GM12878 (cell line): Measurements from ENCODE around the gene RFT1. TPM values are rescaled to one million over a fixed set of nuclear protein-coding genes. Genes with fewer than 3 reads are reported as not detected.

ENCODE experiments used
- ATAC-seq: fragments of 200-7000 bp; cut with Tn5 transposase; 3 replicates; pipeline ENCODE4 v1.9.1; 2020; ENCODE audit warnings: mild to moderate bottlenecking, moderate library complexity
- BruUV-seq: library from RNA; stranded (reverse); fragments of 400-500 nt; replicated peaks from 2 replicates; lab custom pipeline; 2021; lab: Mats Ljungman, UMichigan
- CTCF ChIA-PET: fragments of 300-600 bp; sonication (Branson Sonifier 250); formaldehyde crosslinking; extraction: SDS; loops from one replicate; lab custom pipeline; 2021; ENCODE audit warnings: inconsistent platforms; lab: Yijun Ruan, JAX
- POLR2A ChIA-PET: fragments of 350-600 bp; formaldehyde crosslinking; extraction: SDS; loops from one replicate; lab custom pipeline; 2021; ENCODE audit warnings: inconsistent platforms; lab: Charles Lee
- RAD21 ChIA-PET: fragments of 300-600 bp; sonication (Branson Sonifier 250); formaldehyde crosslinking; loops from one replicate; lab custom pipeline; 2023; ENCODE audit warnings: antibody characterized with exemption; ENCODE audit not compliant: unreplicated experiment; lab: Charles Lee
- SMC1A ChIA-PET: fragments of 300-600 bp; sonication (Branson Sonifier 250); formaldehyde crosslinking; loops from one replicate; lab custom pipeline; 2023; ENCODE audit not compliant: unreplicated experiment, uncharacterized antibody; lab: Charles Lee
- DNase-seq: peaks from one replicate; pipeline ENCODE4 v3.0.0-alpha.2; 2011; ENCODE audit warnings: low read depth, low spot score
- FAIRE-seq: peaks from 3 replicates; lab custom pipeline; 2011; peaks lifted over from hg19 to GRCh38; lab: Jason Lieb, UNC
- H2AFZ ChIP-seq: 2 replicates; pipeline ENCODE4 v1.6.0; 2011; ENCODE audit warnings: low read depth, low read length, control low read depth; ENCODE audit not compliant: control insufficient read depth
- H3K27ac ChIP-seq: 2 replicates; pipeline ENCODE4 v1.5.1; 2011; ENCODE audit warnings: control low read depth; ENCODE audit not compliant: control insufficient read depth, insufficient read depth
- H3K27me3 ChIP-seq, 2 experiments: replicated peaks in 1 of 2; 2 replicates each; pipeline versions ENCODE4 v1.6.0 to v1.6.1; 2011; ENCODE audit warnings: low read length in 1 of 2; ENCODE audit not compliant: control insufficient read depth in 2 of 2, insufficient read depth in 2 of 2
- H3K36me3 ChIP-seq, 2 experiments: 2 replicates each; pipeline ENCODE4 v1.5.1; 2011; ENCODE audit warnings: low read length in 1 of 2; ENCODE audit not compliant: control insufficient read depth in 2 of 2, insufficient read depth in 2 of 2
- H3K4me1 ChIP-seq: 2 replicates; pipeline ENCODE4 v1.6.1; 2011; ENCODE audit warnings: mild to moderate bottlenecking, low read length, moderate library complexity, mixed read lengths; ENCODE audit not compliant: control insufficient read depth, insufficient read depth
- H3K4me2 ChIP-seq: 2 replicates; pipeline ENCODE4 v1.6.0; 2011; ENCODE audit warnings: control low read depth; ENCODE audit not compliant: control insufficient read depth, insufficient read depth
- H3K4me3 ChIP-seq: fragments of 200-600 bp; sonication (generic); 2 replicates; pipeline ENCODE4 v1.5.1; 2016
- H3K79me2 ChIP-seq: 2 replicates; pipeline ENCODE4 v1.6.0; 2011; ENCODE audit warnings: low read length; ENCODE audit not compliant: control insufficient read depth, insufficient read depth
- H3K9ac ChIP-seq: 2 replicates; pipeline ENCODE4 v1.8.0; 2011; ENCODE audit warnings: low read length, control low read depth, mixed read lengths; ENCODE audit not compliant: control insufficient read depth, insufficient read depth
- H3K9me3 ChIP-seq: replicated peaks from 3 replicates; pipeline ENCODE4 v1.5.1; 2011; ENCODE audit warnings: mild to moderate bottlenecking, low read length; ENCODE audit not compliant: control insufficient read depth, insufficient read depth
- H4K20me1 ChIP-seq: 2 replicates; pipeline ENCODE4 v1.6.0; 2011; ENCODE audit not compliant: control insufficient read depth, insufficient read depth
- BACH1 ChIP-seq: fragments of 450-650 bp; IDR thresholded peaks from 2 replicates; pipeline ENCODE4 v1.6.1; 2017; ENCODE audit warnings: mild to moderate bottlenecking, borderline replicate concordance
- CHD1 ChIP-seq: IDR thresholded peaks from 2 replicates; pipeline ENCODE4 v1.6.1; 2012; ENCODE audit warnings: low read depth, low read length, improper control_type of control experiment
- EGR1 ChIP-seq, 2 experiments: IDR thresholded peaks; 1 replicate in 1 of 2; 2 replicates in 1 of 2; pipeline ENCODE4 v1.6.1; 2011 to 2012; ENCODE audit warnings: low read depth in 2 of 2, low read length in 2 of 2, borderline replicate concordance in 1 of 2, mild to moderate bottlenecking in 1 of 2, moderate library complexity in 1 of 2
- ESRRA ChIP-seq: IDR thresholded peaks from 2 replicates; pipeline ENCODE4 v1.6.1; 2012; ENCODE audit warnings: mild to moderate bottlenecking, low read length, improper control_type of control experiment
- IKZF1 ChIP-seq: fragments of 450-650 bp; conservative IDR thresholded peaks from 2 replicates; pipeline ENCODE4 v1.6.1; 2017; ENCODE audit warnings: antibody characterized with exemption, mild to moderate bottlenecking
- MTA2 ChIP-seq: fragments of 450-650 bp; IDR thresholded peaks from 2 replicates; pipeline ENCODE4 v1.6.1; 2016; ENCODE audit warnings: low read depth, mild to moderate bottlenecking, moderate library complexity
- PAX5 ChIP-seq: IDR thresholded peaks from 2 replicates; pipeline ENCODE4 v1.6.1; 2011; ENCODE audit warnings: low read depth, low read length, borderline replicate concordance
- RB1 ChIP-seq: fragments of 450-650 bp; formaldehyde crosslinking; IDR thresholded peaks from 2 replicates; pipeline ENCODE4 v1.6.1; 2017; ENCODE audit warnings: mild to moderate bottlenecking, borderline replicate concordance
- RFX5 ChIP-seq: IDR thresholded peaks from 2 replicates; pipeline ENCODE4 v1.6.1; 2011; ENCODE audit warnings: low read depth, low read length, improper control_type of control experiment
- SUPT20H ChIP-seq: IDR thresholded peaks from 2 replicates; pipeline ENCODE4 v1.6.1; 2011; ENCODE audit warnings: low read depth, mild to moderate bottlenecking, low read length, moderate library complexity, borderline replicate concordance; ENCODE audit not compliant: control insufficient read depth
- TBL1XR1 ChIP-seq: IDR thresholded peaks from 2 replicates; pipeline ENCODE4 v1.6.1; 2012; ENCODE audit warnings: low read depth, low read length, improper control_type of control experiment
- ZSCAN29 ChIP-seq: fragments of 450-650 bp; IDR thresholded peaks from 2 replicates; pipeline ENCODE4 v1.6.1; 2017; ENCODE audit warnings: mild to moderate bottlenecking, moderate library complexity
- ZZZ3 ChIP-seq: IDR thresholded peaks from 2 replicates; pipeline ENCODE4 v1.6.1; 2011; ENCODE audit warnings: low read depth; ENCODE audit not compliant: control insufficient read depth, insufficient read length
- WGBS: methylation state at CpG from one replicate; pipeline ENCODE4 v1.1.6; 2016; ENCODE audit warnings: low lambda C conversion rate; ENCODE audit not compliant: insufficient replicate concordance, insufficient coverage; ENCODE audit errors: missing lambda C conversion rate; 5-methylcytosine and 5-hydroxymethylcytosine counted together
- in situ Hi-C: fragments of 300-500 bp; cut with MboI; formaldehyde crosslinking; loops from 9 replicates; pipeline ENCODE4 v1.14.3; 2018; ENCODE audit warnings: mixed read lengths
- intact Hi-C: fragments of 100-400 bp; cut with micrococcal nuclease; formaldehyde crosslinking; loops from one replicate; pipeline ENCODE4 v1.14.2; 2022; ENCODE audit not compliant: unreplicated experiment
- polyA plus RNA-seq, 11 experiments: library from polyadenylated mRNA; depleted of rRNA in 4 of 11; unstranded in 6 of 11; stranded (reverse) in 5 of 11; fragments of >200 nt; fragmentation: Nextera tagmentation in 4 of 11; fragmentation: Illumina TruSeq in 1 of 11; extraction: Ambion mirVana in 4 of 11; extraction: Trizol in 1 of 11; gene quantifications; 1 replicate in 1 of 11; 2 replicates in 10 of 11; pipeline versions ENCODE4 v1.2.1 to v1.2.3, GENCODE V29; 2011 to 2016; ENCODE audit warnings: inconsistent platforms in 2 of 11, missing spikeins in 2 of 11, low read depth in 1 of 11
- total RNA-seq, 4 experiments: library from RNA; depleted of rRNA in 3 of 4; stranded (reverse); fragments of >200 nt in 3 of 4; fragmentation: Illumina TruSeq in 1 of 4; extraction: Trizol in 1 of 4; gene quantifications; 2 replicates each; pipeline versions ENCODE4 v1.2.1 to v1.2.3, GENCODE V29; 2013 to 2021
- TF ChIP-seq, protein P1 (sequence below): fragments of 150-350 bp; IDR thresholded peaks from 2 replicates; pipeline ENCODE4 v1.6.1; 2014; ENCODE audit warnings: mild to moderate bottlenecking, low read depth, low read length
- TF ChIP-seq, protein P2 (sequence below): fragments of 450-650 bp; formaldehyde crosslinking; IDR thresholded peaks from 2 replicates; pipeline ENCODE4 v1.5.0; 2022; ENCODE audit warnings: mild to moderate bottlenecking, missing genetic modification characterization
- TF ChIP-seq, protein P3 (sequence below): fragments of 450-650 bp; IDR thresholded peaks from 2 replicates; pipeline ENCODE4 v1.6.1; 2016; ENCODE audit warnings: mild to moderate bottlenecking
- TF ChIP-seq, protein P4 (sequence below): fragments of 450-650 bp; IDR thresholded peaks from 2 replicates; pipeline ENCODE4 v1.6.1; 2017; ENCODE audit warnings: low read depth, mild to moderate bottlenecking, moderate library complexity

The RFT1 gene
- total and polyA plus RNA-seq, 10 of the 15 experiments (the other 5 are each of a cell fraction or from before 2014, with no cell fraction given), result 16.6 to 75.1 (median 34.5) TPM

DNA sequence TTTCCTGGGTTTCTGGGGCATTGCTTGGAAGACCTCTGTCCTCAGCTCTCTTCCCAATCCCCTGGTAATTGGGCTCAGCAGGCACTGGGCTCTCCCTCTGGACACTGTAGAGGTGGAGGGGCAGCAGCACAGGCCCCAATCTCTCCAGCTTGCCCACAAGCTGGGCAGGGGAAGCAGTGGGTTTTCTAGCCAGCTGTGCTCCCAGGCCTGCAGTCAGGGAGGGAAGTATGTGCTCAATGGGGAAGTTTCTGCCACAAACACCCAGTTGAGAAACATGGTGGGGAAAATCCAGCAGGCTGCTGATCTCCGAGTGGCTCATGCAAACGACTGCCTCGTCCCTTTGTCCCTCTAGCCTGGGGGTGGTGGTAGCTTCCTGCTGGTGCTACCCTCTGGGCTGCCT, 12.8 kb upstream of the RFT1 start:
- RAD21 ChIA-PET, result interaction anchor here (0.7 to 1.8 kb wide), 6 partner anchors 8 to 54 kb away, joined by 3 to 6 read pairs (median 4); no protein-coding TSS in a partner anchor
- BruUV-seq, result no TSS peak
- ATAC-seq, result peak; percentile 53
- DNase-seq, result no peak
- WGBS, result 32% methylated on average over 3 of the region's 3 CpGs
- CTCF ChIA-PET, result interaction anchor here (0.7 to 6.6 kb wide), 8 partner anchors 8 to 203 kb away, joined by 3 to 63 read pairs (median 8); partner anchors contain the start of gene PRKCD
- intact Hi-C loops, result no loop called here
- Histone ChIP-seq H2AFZ (peak overlapping the region; percentile 34), H4K20me1 (no peaks in the 10 kb centered on the region), H3K36me3 (no peaks in the 10 kb centered on the region), H3K27ac (peak overlapping the region; percentile 5; the same call in 1 of the 2 replicates), H3K4me3 (no peak overlapping the region), H3K79me2 (no peaks in the 10 kb centered on the region), H3K9me3 (no peaks in the 10 kb centered on the region), H3K27me3 (no peaks in the 10 kb centered on the region), H3K4me2 (peak overlapping the region; percentile 30; the same call in 1 of the 2 replicates), H3K4me1 (peaks cover 13% of the 10 kb centered on the region), H3K9ac (no peak overlapping the region)
- SMC1A ChIA-PET, result interaction anchor here (0.8 to 8.6 kb wide), 5 partner anchors 9 to 54 kb away, joined by 3 to 65 read pairs (median 5); partner anchors contain the start of gene PRKCD
- no peak for FAIRE-seq
- in situ Hi-C loops, result no loop called here
- POLR2A ChIA-PET, result interaction anchor here (0.7 to 3.2 kb wide), 8 partner anchors 11 to 48 kb away, joined by 3 to 20 read pairs (median 7); partner anchors contain the start of gene PRKCD
- TF ChIP-seq CHD1 (no peak), ZSCAN29 (no peak), MTA2 (no peak), ESRRA (no peak), EGR1 (IDR thresholded peaks at IDR 0.05; ENCODE audit: borderline replicate concordance in 1 of 2, low read depth in 2 of 2, low read length in 2 of 2) (no peak), ZZZ3 (no peak), PAX5 (no peak), SUPT20H (no peak), RFX5 (no peak), TBL1XR1 (no peak), RB1 (no peak), BACH1 (no peak), IKZF1 (peak; percentile 88)
- TF ChIP-seq, protein P1, sequence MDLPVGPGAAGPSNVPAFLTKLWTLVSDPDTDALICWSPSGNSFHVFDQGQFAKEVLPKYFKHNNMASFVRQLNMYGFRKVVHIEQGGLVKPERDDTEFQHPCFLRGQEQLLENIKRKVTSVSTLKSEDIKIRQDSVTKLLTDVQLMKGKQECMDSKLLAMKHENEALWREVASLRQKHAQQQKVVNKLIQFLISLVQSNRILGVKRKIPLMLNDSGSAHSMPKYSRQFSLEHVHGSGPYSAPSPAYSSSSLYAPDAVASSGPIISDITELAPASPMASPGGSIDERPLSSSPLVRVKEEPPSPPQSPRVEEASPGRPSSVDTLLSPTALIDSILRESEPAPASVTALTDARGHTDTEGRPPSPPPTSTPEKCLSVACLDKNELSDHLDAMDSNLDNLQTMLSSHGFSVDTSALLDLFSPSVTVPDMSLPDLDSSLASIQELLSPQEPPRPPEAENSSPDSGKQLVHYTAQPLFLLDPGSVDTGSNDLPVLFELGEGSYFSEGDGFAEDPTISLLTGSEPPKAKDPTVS, result no peak
- TF ChIP-seq, protein P2, sequence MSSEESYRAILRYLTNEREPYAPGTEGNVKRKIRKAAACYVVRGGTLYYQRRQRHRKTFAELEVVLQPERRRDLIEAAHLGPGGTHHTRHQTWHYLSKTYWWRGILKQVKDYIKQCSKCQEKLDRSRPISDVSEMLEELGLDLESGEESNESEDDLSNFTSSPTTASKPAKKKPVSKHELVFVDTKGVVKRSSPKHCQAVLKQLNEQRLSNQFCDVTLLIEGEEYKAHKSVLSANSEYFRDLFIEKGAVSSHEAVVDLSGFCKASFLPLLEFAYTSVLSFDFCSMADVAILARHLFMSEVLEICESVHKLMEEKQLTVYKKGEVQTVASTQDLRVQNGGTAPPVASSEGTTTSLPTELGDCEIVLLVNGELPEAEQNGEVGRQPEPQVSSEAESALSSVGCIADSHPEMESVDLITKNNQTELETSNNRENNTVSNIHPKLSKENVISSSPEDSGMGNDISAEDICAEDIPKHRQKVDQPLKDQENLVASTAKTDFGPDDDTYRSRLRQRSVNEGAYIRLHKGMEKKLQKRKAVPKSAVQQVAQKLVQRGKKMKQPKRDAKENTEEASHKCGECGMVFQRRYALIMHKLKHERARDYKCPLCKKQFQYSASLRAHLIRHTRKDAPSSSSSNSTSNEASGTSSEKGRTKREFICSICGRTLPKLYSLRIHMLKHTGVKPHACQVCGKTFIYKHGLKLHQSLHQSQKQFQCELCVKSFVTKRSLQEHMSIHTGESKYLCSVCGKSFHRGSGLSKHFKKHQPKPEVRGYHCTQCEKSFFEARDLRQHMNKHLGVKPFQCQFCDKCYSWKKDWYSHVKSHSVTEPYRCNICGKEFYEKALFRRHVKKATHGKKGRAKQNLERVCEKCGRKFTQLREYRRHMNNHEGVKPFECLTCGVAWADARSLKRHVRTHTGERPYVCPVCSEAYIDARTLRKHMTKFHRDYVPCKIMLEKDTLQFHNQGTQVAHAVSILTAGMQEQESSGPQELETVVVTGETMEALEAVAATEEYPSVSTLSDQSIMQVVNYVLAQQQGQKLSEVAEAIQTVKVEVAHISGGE, result no peak
- TF ChIP-seq, protein P3, sequence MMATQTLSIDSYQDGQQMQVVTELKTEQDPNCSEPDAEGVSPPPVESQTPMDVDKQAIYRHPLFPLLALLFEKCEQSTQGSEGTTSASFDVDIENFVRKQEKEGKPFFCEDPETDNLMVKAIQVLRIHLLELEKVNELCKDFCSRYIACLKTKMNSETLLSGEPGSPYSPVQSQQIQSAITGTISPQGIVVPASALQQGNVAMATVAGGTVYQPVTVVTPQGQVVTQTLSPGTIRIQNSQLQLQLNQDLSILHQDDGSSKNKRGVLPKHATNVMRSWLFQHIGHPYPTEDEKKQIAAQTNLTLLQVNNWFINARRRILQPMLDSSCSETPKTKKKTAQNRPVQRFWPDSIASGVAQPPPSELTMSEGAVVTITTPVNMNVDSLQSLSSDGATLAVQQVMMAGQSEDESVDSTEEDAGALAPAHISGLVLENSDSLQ, result no peak
- TF ChIP-seq, protein P4, sequence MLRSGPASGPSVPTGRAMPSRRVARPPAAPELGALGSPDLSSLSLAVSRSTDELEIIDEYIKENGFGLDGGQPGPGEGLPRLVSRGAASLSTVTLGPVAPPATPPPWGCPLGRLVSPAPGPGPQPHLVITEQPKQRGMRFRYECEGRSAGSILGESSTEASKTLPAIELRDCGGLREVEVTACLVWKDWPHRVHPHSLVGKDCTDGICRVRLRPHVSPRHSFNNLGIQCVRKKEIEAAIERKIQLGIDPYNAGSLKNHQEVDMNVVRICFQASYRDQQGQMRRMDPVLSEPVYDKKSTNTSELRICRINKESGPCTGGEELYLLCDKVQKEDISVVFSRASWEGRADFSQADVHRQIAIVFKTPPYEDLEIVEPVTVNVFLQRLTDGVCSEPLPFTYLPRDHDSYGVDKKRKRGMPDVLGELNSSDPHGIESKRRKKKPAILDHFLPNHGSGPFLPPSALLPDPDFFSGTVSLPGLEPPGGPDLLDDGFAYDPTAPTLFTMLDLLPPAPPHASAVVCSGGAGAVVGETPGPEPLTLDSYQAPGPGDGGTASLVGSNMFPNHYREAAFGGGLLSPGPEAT, result peak; percentile 70; the same call in 1 of the 2 replicates
